Spleen (tissue), 7 donors: ENCODE data around the gene RHOV.

Source experiments
- POLR2A ChIP-seq, 3 donors: fragments of 450-650 bp; IDR thresholded peaks; one replicate each; pipeline ENCODE4 v1.5.1; 2017; ENCODE audit warnings: antibody characterized with exemption in 3 of 3, mild to moderate bottlenecking in 1 of 3
- TF ChIP-seq, protein P1 (sequence below), 11 experiments: fragments of 200-600 bp in 7 of 11; fragments of 450-650 bp in 4 of 11; sonication (generic) in 4 of 11; IDR thresholded peaks in 8 of 11; conservative IDR thresholded peaks in 3 of 11; 1 replicate in 7 of 11; 2 replicates in 4 of 11; pipeline versions ENCODE4 v1.4.0 to v1.8.0; 2016 to 2021; ENCODE audit warnings: antibody characterized with exemption in 11 of 11, inconsistent platforms in 4 of 11, mild to moderate bottlenecking in 1 of 11
- donor health status: DM: no; HTN: no; CAD: no; lungs with moderate emphysema.
- donor health status: DM: no; HTN: no; CAD: no.
- donor health status: DM: no; HTN: no; CAD: no.

DNA sequence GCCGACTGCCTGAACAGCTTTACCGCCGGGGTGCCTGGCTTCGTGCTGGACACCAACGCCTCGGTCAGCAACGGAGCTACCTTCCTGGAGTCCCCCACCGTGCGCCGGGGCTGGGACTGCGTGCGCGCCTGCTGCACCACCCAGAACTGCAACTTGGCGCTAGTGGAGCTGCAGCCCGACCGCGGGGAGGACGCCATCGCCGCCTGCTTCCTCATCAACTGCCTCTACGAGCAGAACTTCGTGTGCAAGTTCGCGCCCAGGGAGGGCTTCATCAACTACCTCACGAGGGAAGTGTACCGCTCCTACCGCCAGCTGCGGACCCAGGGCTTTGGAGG, 29.4 kb downstream of the RHOV start:
- TF ChIP-seq, protein P1, sequence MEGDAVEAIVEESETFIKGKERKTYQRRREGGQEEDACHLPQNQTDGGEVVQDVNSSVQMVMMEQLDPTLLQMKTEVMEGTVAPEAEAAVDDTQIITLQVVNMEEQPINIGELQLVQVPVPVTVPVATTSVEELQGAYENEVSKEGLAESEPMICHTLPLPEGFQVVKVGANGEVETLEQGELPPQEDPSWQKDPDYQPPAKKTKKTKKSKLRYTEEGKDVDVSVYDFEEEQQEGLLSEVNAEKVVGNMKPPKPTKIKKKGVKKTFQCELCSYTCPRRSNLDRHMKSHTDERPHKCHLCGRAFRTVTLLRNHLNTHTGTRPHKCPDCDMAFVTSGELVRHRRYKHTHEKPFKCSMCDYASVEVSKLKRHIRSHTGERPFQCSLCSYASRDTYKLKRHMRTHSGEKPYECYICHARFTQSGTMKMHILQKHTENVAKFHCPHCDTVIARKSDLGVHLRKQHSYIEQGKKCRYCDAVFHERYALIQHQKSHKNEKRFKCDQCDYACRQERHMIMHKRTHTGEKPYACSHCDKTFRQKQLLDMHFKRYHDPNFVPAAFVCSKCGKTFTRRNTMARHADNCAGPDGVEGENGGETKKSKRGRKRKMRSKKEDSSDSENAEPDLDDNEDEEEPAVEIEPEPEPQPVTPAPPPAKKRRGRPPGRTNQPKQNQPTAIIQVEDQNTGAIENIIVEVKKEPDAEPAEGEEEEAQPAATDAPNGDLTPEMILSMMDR (IDR thresholded peaks at IDR 0.05 in 8 of 11, conservative IDR thresholded peaks at IDR 0.05 in 3 of 11), result no peak
- no peak for TF ChIP-seq POLR2A (IDR thresholded peaks at IDR 0.05)
